UCSD-AML1 (cell line): Measurements from ENCODE around the gene HINT3.
"Not testable (repeated sequence)": the region's sequence is repeated elsewhere in the genome, so short reads cannot be mapped to it uniquely, and the experiment has no call there.

Source experiments
- DNase-seq: peaks from one replicate; lab custom pipeline; 2025; ENCODE audit not compliant: unreplicated experiment; lab: John Stamatoyannopoulos, UW

HINT3 gene

DNA sequence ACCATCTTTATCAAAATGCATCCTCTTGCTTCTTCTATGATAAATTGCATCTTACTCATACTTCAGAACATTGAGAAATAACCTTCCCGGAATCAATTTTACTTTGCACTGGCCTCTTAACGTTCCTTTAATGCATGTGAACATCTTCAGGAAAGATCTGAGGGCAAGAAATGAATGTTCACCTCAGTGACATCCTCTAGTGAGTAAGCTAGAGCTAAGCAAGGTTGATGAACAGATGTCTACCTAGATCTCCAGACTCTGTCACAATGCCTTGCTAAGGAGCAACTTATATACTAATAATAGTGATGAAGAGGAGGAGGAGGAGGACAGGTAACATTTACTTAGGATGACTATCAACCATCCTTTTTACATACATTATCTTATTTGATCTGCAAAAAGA is 16.8 kb upstream of the HINT3 start:
- DNase-seq: no peak

DNA sequence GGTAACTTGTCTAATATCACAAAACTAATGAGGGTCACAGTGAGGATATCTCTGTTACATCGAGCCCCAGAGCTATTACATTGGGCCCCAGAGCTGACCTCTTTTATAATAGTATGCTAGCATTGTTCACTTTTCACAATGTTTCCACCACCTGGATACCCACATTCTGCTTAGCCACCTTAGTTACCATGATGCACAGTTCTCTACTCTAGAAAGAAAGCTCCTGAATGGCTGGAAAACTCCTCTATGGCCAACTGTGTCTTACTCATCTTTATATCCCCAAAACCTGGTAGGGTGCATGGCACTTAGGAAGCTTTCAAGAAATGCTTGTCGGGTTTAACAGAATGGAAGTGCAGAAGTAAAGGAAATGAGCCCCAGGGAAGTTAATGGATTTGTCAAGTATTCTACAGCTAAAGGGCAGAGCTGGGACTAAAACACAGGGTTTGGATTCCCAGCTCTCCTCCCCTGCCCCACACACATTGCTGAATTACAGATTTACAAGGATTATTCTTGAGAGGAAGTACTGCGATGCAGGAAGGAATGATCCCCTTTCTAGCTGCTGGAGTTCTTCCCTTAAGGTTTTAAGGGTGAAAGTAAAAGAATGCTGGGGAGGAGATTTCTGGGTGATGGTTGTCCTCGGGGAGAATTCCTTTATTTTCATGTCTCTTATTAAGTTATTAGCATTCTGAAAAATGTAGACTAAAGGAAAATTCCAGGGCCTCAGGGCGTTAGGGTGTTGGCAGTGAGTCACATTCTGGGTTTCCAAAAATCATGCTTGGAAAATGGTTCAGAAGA is 16.1 kb upstream of the HINT3 start:
- DNase-seq: no peak

DNA sequence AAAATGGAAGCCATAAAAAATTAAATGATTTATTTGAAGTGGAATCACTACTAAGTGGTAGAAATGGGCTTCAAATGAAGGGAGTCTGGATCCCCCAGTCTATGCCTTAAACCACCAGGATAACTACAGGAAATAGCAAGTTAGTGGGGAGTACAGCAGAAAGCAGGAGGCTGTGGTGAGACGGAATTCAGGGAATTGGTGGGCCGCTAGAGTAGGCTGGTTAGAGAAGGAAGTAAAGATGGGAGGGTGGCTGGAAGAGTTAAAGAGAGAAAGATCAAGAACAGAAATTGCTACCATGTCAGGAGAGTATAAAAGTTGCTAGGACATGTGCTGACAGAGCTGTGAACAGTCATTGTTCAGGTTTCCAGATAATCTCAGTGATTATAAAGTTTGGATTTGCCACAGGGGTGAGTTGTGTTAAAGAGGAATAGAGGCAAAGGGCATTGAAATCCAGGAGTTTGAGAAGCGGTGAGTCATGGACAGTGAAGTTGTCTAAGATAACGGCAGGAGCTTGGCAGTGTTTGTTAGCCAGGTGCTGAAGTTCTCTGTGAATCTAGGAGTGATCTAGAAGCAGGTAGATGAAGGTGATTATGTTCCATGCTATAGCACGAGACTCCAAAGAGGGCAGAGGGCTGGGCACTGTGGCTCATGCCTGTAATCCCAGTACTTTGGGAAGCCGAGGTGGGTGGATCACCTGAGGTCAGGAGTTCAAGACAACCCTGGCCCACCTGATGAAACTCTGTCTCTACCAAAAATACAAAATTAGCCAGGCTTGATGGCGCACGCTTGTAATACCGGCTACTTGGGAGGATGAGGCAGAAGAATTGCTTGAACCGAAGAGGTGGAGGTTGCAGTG is 13.7 kb upstream of the HINT3 start:
- no peak for DNase-seq

GRCh38 chr6:125943528-125944433 is 12.8 kb upstream of the HINT3 start:
- no peak for DNase-seq

DNA sequence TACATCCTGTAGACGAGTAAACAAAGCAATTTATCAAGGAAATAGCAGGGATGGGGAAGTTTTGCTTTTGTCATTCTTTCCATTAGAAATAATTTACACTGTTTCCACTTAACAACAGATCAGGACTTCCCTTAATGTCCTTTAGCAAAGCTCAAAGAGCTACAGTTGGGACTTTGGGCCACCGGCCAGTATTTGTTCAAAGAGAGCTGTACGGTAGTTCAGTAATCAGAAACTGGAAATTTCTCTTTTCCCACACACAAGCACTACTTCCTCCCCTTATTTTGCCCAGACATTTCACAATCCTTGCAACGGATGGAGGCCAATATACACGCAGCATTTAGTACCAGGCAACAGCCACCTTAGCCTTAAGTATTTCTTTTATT is 12.1 kb upstream of the HINT3 start:
- peak; percentile 45 for DNase-seq

DNA sequence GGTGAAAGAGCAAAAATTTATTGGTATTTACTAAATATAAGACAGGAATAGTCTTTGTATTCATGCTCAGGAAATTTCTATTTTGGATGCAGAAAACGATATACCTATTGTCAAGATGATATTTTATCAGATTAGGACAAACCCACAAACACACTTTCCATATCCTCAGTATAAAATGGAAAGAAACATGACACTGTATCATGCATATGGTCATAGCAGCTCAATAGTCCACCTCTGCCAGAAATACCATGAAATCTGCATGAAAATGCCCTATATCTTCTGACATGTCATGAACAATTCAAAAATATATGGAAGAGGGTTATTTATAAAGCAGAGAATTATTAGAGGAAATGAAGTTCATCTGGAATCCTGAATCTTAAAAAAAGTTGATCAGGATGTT is 11.7 kb upstream of the HINT3 start:
- DNase-seq: no peak

GRCh38 chr6:125945378-125946141 is 11.0 kb upstream of the HINT3 start:
- DNase-seq: no peak

DNA sequence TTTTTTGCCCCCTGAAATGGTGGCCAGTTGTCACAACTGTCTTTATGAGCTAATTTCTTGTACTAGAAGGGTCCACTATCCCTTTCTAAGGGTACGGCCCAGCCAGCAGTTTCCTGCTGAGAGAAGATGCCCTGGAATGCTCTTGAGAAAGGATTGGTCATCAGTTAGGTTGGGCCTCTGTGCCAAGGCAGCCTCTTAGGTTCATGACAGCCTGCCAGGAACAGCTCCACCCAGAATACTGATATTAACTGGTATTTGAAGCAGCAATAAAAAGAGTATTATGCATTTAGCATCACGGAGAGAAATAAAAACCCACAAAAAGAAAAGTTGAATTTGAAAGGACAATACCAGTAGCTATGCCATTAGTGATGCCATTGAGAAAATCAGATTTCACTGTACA is 9.0 kb upstream of the HINT3 start:
- DNase-seq: no peak

GRCh38 chr6:125948455-125948854 is 8.1 kb upstream of the HINT3 start:
- DNase-seq: no peak

DNA sequence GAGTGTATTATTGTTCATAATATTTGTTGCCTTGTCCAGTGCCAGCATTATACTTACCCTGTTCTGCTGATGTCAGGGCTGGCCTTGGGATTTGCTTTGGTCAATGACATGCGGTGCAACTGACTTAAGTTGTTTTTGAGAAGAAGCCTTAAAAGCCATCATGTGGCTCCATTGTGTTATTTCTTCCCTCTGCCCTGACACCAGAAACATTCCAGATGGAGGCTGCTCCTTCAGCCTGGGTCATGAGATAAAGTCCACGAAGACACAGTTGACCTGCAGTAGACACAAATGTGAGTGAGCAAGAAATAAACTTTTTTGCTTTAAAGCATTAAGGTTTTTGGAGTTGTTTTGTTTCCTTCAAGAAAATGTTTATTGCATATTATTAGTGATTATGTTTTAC is 7.5 kb upstream of the HINT3 start:
- no peak for DNase-seq

- no peak for DNase-seq
Measured at GRCh38 chr6:125950293-125950692, 6.3 kb upstream of the HINT3 start.

DNA sequence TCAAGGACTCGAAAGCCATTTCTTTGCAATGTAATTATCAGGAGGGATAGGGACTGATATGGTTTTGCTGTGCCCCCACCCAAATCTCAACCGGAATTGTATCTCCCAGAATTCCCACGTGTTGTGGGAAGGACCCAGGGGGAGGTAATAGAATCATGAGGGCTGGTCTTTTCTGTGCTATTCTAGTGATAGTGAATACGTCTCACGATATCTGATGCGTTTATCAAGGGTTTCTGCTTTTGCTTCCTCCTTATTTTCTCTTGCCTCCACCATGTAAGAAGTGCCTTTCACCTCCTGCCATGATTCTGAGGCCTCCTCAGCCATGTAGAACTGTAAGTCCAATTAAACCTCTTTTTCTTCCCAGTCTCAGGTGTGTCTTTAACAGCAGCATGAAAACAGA is 5.9 kb upstream of the HINT3 start:
- DNase-seq: not testable (repeated sequence)

- no peak for DNase-seq
Measured at GRCh38 chr6:125951323-125951722, 5.2 kb upstream of the HINT3 start.

DNA sequence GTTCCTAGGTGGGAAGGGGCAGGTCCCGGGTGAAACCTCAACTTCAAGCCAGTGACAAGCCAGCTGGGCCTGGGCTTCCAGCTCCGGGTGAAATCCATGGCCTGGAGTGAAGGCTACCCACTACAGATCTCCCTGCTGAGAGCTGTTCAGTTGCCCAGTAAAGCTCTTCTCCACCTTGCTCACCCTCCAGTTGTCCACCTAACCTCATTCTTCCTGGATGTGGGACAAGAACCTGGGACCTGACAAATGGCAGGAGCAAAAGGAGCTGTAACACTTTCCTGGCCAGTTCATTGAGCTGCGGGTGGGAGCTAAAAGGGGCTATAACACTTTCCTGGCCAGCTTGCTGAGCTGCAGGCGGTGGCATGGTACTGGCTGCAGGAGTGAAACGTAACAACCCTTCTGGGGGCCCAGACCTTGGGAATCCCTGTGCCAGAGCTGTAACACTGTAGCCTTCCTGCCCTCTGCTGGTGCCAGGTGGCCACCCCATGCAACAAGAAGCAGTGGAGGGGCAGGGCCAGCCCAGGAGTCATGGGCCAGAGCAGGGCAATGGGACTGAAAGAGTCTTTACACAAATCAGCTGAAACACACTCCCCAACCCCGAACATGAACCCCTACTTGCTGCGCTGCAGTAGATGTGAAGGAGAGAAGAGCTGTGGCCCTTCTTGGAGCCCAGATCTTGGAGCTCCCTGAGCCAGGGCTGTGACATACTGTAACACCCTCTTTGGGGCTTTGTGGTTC is 3.6 kb upstream of the HINT3 start:
- DNase-seq: peak; percentile 78

GRCh38 chr6:125953502-125953875 is 3.1 kb upstream of the HINT3 start:
- DNase-seq: peak; percentile 25

GRCh38 chr6:125954735-125955339 is 1.7 kb upstream of the HINT3 start:
- no peak for DNase-seq

DNA sequence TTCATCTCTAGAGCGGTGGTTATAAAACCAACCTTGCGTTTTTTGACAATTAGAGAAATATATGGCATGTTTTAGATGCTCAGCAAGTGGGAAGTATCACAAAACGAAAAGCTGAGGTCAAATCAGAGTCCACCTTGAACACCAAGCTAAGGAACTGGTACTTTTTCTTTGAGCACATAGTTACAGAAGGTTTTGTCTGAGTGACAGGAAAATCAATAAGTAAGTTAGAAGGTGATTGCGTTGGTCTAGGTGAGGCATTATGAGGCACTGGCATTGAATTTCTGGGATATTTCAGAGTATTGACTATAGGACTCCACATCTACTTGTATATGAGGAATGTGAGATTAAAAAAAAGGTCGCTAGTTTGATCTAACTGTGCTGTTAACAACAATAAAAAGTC is 597 bp upstream of the HINT3 start:
- DNase-seq: no peak

DNA sequence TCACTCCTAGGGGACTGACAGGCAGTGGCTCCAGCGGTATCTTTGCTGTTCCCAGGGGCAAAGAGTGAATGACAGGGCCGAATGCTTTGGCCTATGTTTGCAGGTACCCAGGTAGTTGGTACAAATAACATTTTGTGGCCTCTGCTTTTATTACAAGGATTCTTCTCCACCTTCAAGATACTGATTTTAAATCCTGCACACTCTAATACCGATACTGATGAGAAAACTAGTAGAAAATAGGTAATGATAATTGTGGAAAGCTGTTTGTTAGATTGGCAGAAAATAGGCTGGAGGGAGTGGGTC is 772 bp downstream of the HINT3 start:
- DNase-seq: no peak

DNA sequence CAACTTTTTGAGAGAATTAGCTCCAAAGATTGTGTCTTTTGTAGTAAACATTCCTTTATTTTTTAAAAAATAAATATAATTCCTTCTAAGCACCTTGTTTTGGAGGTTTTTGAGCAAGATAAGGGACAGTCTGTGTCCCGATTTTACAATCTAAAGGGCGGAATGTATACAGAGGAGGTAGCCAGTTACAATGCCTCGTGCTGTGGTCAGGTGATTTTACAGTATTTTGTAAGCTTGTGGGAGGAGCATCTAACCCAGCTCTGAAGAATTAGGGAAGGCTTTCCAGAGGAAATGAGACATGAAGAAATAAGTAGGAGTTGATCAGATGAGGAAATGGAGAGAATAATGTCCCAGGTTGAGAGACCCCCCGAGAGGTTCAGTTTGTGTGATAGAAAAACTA is 1.3 kb downstream of the HINT3 start:
- DNase-seq: no peak

DNA sequence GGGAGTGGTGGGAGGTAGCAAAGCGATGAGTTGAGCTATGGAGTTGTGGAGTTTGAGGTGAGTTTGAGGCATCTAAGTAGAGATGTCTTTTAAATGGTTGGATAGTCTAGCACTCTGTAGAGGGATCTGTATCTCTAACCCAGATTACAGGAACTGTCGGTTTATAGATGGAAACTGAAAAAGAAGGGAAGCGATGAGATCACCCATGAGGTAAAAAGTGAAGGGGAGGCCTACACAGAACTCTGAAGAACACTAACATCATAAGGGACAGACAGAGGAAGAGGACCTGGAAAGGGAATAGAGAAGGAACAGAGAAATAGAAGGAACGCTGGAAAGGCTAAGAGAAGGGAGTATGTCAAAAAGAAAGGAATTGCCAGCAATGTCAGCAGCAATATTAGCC is 2.5 kb downstream of the HINT3 start:
- no peak for DNase-seq
